HG02973 (cell line): Measurements from ENCODE around the gene NUP37.

Source experiments
- ATAC-seq: cut with Tn5 transposase; IDR thresholded peaks from one replicate; pipeline ENCODE4 v1.9.1; 2021; ENCODE audit warnings: moderate library complexity; ENCODE audit not compliant: unreplicated experiment

The NUP37 gene

DNA sequence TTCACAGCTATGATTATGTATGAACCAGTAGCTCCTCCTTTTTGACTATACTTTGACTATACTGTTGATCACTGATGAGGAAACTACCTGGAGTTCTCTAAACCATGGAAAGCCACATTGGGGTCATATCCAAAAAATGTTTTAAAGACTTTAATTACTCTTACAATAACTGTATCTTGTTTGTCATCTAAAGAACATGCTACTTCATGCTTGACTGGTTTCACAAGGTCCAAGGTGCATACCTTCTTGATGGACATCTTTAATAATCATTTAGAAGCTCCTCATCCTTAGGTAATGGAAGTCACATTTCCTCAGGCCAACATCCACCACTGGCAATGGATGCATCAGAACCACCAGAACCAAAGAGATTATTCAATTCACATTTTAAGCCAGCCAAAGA is 88.1 kb downstream of the NUP37 start:
- no peak for ATAC-seq

DNA sequence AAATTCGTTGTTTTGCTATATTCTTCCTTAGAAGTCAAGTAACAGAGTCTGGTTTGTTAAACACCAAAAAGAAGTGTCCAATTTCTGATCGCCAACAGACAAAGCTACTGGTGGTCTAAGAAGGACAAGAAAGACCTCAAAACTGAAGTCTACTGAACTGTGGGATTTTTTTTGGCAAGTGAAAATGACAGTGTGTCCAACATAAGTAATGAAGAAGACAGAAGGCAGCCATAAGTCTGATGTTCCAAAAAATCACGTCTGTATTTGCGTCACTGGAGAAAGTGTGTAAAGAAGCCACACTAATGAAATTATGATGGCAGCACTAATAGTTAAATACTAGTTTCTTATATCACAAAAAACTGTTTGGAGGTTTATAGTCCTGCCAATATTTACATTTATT is 90.8 kb downstream of the NUP37 start:
- no peak for ATAC-seq

DNA sequence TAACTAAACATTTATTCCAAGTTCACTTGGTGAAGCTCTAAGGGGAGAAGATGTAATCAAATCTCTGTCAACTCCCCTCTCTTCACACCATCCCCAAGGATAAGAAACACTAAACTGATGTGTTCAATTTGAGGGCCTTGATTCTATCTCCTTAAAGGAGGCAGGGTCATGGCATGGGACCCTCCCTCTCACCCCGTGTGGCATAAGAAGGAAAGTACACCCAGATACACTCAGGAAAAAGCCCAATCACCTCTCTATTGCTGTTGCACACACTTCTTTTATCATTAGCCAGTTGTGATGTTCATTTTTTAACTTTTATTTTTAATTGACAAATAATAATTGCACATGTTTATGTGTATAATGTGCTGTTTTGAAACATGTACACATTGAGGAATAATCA is 93.2 kb downstream of the NUP37 start:
- no peak for ATAC-seq

DNA sequence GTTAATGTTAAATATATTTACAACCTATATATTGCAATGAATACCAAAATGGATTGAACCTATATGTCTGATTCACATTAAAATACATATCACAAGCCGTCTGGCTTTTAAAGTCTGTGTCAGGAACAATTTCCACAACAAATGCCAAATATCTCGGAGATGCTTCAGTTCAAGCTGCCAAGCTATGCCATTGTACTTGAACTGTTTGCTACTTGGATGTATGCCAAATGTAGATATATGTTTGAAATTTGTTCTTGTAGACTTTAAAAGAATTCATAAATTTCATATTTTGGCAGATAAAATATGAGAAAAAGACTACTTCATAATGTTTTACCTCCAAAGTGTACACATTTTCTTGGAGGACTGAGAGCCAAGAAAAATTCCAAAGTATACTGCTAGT is 95.1 kb downstream of the NUP37 start:
- no peak for ATAC-seq

DNA sequence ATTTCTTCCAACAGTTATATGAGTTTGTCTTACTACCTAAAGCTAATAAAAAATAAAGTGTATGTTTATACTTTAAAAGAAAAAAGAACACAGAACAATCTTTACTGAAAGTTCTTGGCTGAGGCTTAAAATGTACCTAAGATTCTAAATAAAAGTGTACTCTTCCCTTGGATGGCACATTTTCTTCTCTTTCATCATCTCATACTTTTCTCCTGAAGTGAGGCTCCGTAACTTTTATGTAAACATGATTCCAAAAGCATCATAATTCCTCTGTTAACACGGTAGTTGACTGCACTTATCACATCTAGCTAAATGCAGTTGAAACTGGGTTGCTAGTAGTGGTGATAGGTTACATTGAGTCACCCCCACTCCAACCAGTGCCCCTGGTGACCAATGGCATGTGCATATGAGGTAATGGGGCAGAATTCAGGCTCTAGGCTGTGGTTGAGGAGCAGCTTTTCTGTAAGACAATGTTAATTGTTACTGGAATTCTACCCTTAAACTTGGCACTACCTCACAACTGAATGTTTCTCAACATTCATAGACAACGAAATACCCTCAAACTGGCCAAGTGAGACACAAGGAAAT is 96.5 kb downstream of the NUP37 start:
- ATAC-seq: no peak
